22Rv1 (cell line): ENCODE measurements around the gene BBOF1.
"Not testable (repeated sequence)": the region's sequence is repeated elsewhere in the genome, so short reads cannot be mapped to it uniquely, and the experiment has no call there.

ENCODE experiments used
- H3K27ac ChIP-seq: fragments of 450-650 bp; 2 replicates; pipeline ENCODE4 v1.5.1; 2017
- ZFX ChIP-seq: fragments of 450-650 bp; IDR thresholded peaks from 2 replicates; pipeline ENCODE4 v1.6.1; 2017; ENCODE audit warnings: antibody characterized with exemption, borderline replicate concordance
- TF ChIP-seq, protein P1 (sequence below): fragments of 450-650 bp; IDR thresholded peaks from 2 replicates; pipeline ENCODE4 v1.5.1; 2017; ENCODE audit warnings: mild to moderate bottlenecking

BBOF1 gene, protein sequence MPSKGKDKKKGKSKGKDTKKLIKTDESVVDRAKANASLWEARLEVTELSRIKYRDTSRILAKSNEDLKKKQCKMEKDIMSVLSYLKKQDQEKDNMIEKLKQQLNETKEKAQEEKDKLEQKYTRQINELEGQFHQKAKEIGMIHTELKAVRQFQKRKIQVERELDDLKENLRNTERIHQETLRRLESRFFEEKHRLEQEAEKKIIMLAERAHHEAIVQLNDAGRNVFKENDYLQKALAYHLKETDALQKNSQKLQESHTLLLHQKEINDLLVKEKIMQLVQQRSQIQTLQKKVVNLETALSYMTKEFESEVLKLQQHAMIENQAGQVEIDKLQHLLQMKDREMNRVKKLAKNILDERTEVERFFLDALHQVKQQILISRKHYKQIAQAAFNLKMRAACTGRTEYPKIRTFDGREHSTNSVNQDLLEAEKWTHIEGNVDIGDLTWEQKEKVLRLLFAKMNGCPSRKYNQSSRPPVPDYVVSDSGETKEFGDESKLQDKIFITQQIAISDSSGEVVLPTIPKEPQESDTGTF

DNA sequence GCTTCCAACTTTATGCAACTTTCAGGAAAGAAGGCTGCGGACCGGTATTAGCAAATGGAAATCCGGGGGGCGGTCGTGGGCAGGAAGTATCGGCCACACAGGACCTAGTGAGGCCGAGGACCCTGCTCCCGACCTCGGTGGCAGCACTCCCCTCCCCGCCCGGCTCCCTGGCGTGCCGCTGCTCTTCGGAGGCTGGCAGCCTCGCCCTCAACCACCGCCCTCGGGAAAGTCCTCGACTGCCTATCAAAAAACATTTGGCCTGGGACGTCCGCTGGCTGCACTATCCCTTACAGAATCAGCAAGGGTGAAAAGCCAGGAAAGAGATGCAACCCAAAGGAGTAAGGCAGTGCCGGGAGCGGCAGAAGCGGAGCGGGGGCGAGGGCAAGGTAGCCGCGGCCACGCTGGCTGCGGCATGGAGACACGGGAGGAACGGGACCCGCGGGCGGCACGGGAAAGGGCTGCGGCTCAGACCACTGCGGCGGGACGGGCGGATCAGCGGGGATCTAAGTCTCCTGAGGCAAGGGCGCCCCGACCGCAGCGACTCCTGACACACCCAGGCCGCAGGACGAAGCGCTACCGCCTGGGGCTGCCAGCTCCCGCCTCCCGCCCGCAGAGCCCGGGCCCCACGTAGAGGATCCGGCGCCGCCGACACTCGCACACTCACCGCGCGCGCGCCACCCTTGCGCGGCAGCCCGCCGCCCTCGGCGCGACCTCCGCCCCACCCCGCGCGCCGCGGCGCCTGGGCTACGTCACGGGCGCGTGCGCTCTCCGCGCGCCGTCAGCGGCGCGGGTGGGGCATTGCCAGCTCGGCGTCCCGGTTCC, at the start of gene BBOF1, which contains the start of gene ENTPD5:
Gene BBOF1, plus strand, starts transcription at position 764 of the 822 bp plus-strand sequence. CDS start 130 bp downstream, outside the sequence.
Gene ENTPD5, minus strand, starts transcription at position 703 of the 822 bp plus-strand sequence. CDS start 31,186 bp downstream, outside the sequence.
- TF ChIP-seq, protein P1, sequence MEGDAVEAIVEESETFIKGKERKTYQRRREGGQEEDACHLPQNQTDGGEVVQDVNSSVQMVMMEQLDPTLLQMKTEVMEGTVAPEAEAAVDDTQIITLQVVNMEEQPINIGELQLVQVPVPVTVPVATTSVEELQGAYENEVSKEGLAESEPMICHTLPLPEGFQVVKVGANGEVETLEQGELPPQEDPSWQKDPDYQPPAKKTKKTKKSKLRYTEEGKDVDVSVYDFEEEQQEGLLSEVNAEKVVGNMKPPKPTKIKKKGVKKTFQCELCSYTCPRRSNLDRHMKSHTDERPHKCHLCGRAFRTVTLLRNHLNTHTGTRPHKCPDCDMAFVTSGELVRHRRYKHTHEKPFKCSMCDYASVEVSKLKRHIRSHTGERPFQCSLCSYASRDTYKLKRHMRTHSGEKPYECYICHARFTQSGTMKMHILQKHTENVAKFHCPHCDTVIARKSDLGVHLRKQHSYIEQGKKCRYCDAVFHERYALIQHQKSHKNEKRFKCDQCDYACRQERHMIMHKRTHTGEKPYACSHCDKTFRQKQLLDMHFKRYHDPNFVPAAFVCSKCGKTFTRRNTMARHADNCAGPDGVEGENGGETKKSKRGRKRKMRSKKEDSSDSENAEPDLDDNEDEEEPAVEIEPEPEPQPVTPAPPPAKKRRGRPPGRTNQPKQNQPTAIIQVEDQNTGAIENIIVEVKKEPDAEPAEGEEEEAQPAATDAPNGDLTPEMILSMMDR, result no peak
- TF ChIP-seq ZFX, result no peak
- peak within 1 kb of the TSS; percentile 84 for H3K27ac ChIP-seq

DNA sequence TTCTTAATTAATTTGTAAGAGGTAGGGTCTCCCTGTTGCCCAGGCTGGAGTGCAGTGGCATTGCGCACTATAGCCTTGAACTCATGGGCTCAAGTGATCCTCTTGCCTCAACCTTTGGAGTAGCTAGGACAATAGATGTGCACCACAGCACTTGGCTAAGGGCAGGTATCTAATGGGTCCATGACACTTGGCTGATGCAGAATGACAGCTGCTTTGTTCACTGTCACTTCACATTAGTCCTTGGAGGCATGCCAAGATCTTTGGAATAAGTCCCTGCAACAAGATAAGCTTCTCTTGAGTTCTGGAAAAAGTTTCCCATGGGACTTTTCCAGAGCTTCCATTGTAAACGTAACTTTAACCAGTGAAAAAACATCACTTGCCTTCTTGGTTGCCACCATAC, 45.7 kb upstream of the BBOF1 start:
- no peak for TF ChIP-seq ZFX
- TF ChIP-seq, protein P1, result no peak

DNA sequence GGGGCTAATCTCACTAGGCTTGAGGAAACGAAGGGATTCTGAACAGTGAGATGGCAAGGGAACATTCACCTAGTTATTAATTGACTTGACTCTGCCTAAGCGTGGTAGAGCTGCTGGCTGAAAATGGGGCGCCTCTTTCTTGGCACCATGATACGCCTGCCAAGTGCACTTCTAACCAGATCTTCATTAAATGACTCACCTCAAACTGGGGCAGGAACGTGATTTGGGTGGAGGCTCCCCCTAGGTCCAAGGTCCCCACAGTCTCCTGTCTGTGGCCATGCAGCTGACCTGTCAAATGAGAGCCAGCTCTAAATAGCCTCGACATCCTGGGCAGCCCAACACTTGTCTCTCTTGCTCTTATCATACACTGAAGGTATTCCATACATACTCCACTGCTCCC, 43.0 kb upstream of the BBOF1 start:
- TF ChIP-seq, protein P1, result no peak
- no peak for TF ChIP-seq ZFX
- no peak overlapping the region for H3K27ac ChIP-seq

More for the DNA sequence above, 45.7 kb upstream of the BBOF1 start:
- no peak overlapping the region for H3K27ac ChIP-seq

DNA sequence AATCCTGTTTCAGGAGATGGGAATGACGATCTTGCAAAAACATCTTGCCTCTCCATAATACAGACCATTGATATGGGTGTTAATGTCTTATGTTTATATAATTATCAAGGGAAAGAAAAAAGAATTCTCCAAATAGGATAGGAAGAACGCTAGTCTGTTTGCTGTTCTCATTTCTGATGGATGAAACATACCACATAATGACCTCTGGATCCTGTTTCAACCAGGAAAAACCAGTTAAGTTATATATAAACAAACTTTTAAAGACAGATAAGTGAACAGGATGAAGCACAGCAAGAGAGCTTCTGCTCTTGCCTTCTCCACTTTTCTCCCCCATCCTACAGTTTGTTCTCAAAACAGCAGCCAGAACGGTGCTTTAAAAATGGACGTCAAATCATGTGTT, 41.3 kb upstream of the BBOF1 start:
- no peak for TF ChIP-seq ZFX
- TF ChIP-seq, protein P1, result no peak
- peak overlapping the region; percentile 66 for H3K27ac ChIP-seq

- TF ChIP-seq, protein P1, result no peak
- no peak for TF ChIP-seq ZFX
Measured at GRCh38 chr14:73988065-73988464, 31.1 kb upstream of the BBOF1 start.

GRCh38 chr14:73988656-73989055, 30.5 kb upstream of the BBOF1 start:
- H3K27ac ChIP-seq, result peak overlapping the region; percentile 41

More at GRCh38 chr14:73988065-73988464, 31.1 kb upstream of the BBOF1 start:
- peak overlapping the region; percentile 41 for H3K27ac ChIP-seq

DNA sequence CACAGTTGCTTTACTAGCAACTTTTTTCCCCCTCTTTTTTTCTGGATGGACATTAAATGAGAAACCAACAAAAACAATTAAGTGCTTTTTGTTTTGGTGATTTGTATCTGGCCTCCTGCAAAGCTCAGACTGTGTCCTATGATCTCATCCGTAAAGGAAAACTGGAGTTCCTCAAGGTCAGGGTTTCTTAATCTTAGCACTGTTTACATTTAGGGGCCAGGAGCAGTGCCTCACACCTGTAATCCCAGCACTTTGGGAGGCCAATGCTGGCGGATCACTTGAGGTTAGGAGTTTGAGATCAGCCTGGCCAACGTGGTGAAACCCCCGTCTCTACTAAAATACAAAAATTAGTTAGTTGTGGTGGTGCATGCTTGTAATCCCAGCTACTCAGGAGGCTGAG, 28.1 kb upstream of the BBOF1 start:
- TF ChIP-seq ZFX, result no peak
- no peak overlapping the region for H3K27ac ChIP-seq

- not testable (repeated sequence) for H3K27ac ChIP-seq
Measured at GRCh38 chr14:73994926-73995325, 24.2 kb upstream of the BBOF1 start.
